Stomach (tissue), 4 donors: ENCODE data around the gene NLN.

Experiments
- CTCF ChIP-seq, 7 experiments: fragments of 450-650 bp in 4 of 7; fragments of 200-600 bp in 3 of 7; sonication (generic) in 3 of 7; IDR thresholded peaks; one replicate each; pipeline ENCODE4 v1.5.1; 2016 to 2019; ENCODE audit warnings: antibody characterized with exemption in 7 of 7, control low read depth in 2 of 7, mild to moderate bottlenecking in 1 of 7
- EP300 ChIP-seq: sonication (generic); formaldehyde crosslinking; IDR thresholded peaks from one replicate; pipeline ENCODE4 v1.6.1; 2017; ENCODE audit warnings: antibody characterized with exemption
- POLR2A ChIP-seq, 4 donors: fragments of 450-650 bp; IDR thresholded peaks; one replicate each; pipeline ENCODE4 v1.6.1; 2016; ENCODE audit warnings: antibody characterized with exemption in 4 of 4, control low read depth in 2 of 4, mild to moderate bottlenecking in 1 of 4, moderate library complexity in 1 of 4

DNA sequence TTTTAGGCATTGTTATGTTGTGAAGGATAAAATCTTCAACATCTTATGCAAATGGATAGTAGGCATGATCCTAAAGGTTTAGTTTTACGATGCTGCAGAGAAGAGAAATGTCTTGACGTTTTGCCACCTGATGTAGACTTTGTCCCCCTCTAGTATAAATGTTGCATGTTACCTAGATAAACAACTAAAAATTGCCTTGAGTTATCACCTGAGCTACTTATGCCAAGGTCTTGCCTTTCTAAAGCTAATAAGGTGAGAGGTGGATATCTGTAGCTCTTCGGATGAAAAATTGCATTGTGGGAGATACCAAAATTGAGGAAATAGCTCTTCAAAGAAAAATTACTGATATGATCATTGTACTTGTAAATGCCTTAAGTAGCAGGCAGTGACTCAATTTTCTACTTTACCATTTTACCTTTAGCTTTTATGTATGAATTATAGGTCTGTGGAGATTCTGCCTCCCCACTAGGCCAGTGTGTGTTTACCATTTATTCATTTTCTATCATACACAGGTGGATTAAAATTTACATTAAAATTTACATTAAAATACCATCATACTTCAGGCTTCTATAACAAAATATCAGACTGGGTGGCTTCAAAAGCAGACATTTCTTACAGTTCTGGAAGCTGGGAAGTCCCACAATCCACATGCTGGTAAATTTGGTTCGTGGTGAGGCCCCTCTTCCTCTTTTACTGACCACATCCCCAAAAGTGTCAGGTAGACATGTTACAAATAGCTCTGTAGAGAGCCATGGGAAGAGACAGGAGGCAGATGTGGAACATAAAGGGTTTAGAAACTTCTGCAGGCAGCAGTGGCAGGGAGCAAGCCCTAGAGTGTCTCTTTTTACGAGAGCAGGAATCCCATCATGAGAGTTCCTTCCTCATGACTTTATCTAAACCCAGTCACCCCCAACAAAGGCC is 103.7 kb downstream of the NLN start:
- no peak for TF ChIP-seq CTCF (IDR thresholded peaks at IDR 0.05)
- no peak for TF ChIP-seq POLR2A (IDR thresholded peaks at IDR 0.05)
- TF ChIP-seq EP300 = no peak
